Lower leg skin (tissue), 3 donors: ENCODE measurements around the gene CHRNA9.

ENCODE experiments used
- POLR2A ChIP-seq, 2 donors: fragments of 450-650 bp; IDR thresholded peaks; one replicate each; pipeline ENCODE4 v1.6.1; 2016 to 2017; ENCODE audit warnings: antibody characterized with exemption in 2 of 2, mild to moderate bottlenecking in 1 of 2, moderate library complexity in 1 of 2
- TF ChIP-seq, protein P1 (sequence below), 3 donors: fragments of 450-650 bp; IDR thresholded peaks; one replicate each; pipeline ENCODE4 v1.5.1; 2016; ENCODE audit warnings: antibody characterized with exemption in 3 of 3, mild to moderate bottlenecking in 3 of 3, moderate library complexity in 2 of 3

DNA sequence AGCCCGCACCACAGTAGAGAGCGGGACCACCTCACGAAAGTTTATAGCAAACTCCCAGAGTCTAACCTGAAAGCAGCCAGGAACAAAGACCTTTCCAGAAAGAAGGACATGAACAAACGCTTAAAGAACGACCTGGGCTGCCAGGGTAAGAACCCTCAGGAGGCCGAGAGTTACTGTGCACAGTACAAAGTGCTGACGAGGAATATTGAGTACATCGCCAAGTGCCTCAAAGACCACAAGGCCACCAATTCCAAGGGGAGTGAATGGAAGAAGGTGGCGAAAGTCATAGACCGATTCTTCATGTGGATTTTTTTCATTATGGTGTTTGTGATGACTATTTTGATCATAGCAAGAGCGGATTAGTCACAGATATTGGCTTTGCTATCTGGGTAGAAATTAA lies 19.0 kb downstream of the CHRNA9 start:
- TF ChIP-seq, protein P1, sequence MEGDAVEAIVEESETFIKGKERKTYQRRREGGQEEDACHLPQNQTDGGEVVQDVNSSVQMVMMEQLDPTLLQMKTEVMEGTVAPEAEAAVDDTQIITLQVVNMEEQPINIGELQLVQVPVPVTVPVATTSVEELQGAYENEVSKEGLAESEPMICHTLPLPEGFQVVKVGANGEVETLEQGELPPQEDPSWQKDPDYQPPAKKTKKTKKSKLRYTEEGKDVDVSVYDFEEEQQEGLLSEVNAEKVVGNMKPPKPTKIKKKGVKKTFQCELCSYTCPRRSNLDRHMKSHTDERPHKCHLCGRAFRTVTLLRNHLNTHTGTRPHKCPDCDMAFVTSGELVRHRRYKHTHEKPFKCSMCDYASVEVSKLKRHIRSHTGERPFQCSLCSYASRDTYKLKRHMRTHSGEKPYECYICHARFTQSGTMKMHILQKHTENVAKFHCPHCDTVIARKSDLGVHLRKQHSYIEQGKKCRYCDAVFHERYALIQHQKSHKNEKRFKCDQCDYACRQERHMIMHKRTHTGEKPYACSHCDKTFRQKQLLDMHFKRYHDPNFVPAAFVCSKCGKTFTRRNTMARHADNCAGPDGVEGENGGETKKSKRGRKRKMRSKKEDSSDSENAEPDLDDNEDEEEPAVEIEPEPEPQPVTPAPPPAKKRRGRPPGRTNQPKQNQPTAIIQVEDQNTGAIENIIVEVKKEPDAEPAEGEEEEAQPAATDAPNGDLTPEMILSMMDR (IDR thresholded peaks at IDR 0.05), result no peak
- no peak for TF ChIP-seq POLR2A (IDR thresholded peaks at IDR 0.05)
